CD4-positive, CD25-positive, alpha-beta regulatory T cell (primary cell): Measurements from ENCODE around the gene PCDHGB7. TPM values are rescaled to one million over a fixed set of nuclear protein-coding genes. Genes with fewer than 3 reads are reported as not detected.
A peak's percentile ranks its signal among the peaks of the same experiment; 100 is the strongest.
"Not testable (repeated sequence)": the region's sequence is repeated elsewhere in the genome, so short reads cannot be mapped to it uniquely, and the experiment has no call there.

Experiments used
- ATAC-seq, 2 donors: fragments of 150-1000 bp; cut with Tn5 transposase; one replicate each; pipeline ENCODE4 v1.10.0; 2021; ENCODE audit warnings: low read depth in 2 of 2, moderate number of reproducible peaks in 2 of 2, moderate library complexity in 1 of 2
- DNase-seq, 3 donors: peaks; one replicate each; pipeline versions ENCODE4 v3.0.0 to v3.0.0-alpha.2; 2012 to 2022; ENCODE audit warnings: mixed read lengths in 1 of 3
- H3K27ac ChIP-seq: one replicate; pipeline ENCODE4 v1.7.0; 2013; ENCODE audit warnings: mild to moderate bottlenecking, low read length; ENCODE audit not compliant: insufficient read depth, poor library complexity, severe bottlenecking
- H3K27me3 ChIP-seq: one replicate; pipeline ENCODE4 v1.7.0; 2013; ENCODE audit warnings: low read length; ENCODE audit not compliant: control insufficient read depth, insufficient read depth
- H3K36me3 ChIP-seq: one replicate; pipeline ENCODE4 v1.7.0; 2013; ENCODE audit warnings: mild to moderate bottlenecking, low read length, moderate library complexity; ENCODE audit not compliant: control insufficient read depth, insufficient read depth
- H3K4me1 ChIP-seq: 2 replicates; pipeline ENCODE4 v1.7.0; 2013; ENCODE audit warnings: mild to moderate bottlenecking, low read length; ENCODE audit not compliant: insufficient read depth, control insufficient read depth, poor library complexity, severe bottlenecking
- H3K4me3 ChIP-seq: one replicate; pipeline ENCODE4 v1.7.0; 2013; ENCODE audit warnings: low read depth, mild to moderate bottlenecking, low read length, moderate library complexity
- H3K9me3 ChIP-seq, 2 experiments: 1 replicate in 1 of 2; 2 replicates in 1 of 2; pipeline ENCODE4 v1.7.0; 2013; ENCODE audit warnings: low read length in 2 of 2, mild to moderate bottlenecking in 1 of 2, moderate library complexity in 1 of 2; ENCODE audit not compliant: control insufficient read depth in 2 of 2
- H3K27ac Mint-ChIP-seq, 3 donors: one replicate each; pipeline ENCODE4 v1.8.0; 2020 to 2022; ENCODE audit warnings: mild to moderate bottlenecking in 3 of 3, mixed read lengths in 3 of 3, moderate library complexity in 2 of 3
- H3K27me3 Mint-ChIP-seq: one replicate; pipeline ENCODE4 v1.8.0; 2022; ENCODE audit warnings: mild to moderate bottlenecking, mixed read lengths
- H3K36me3 Mint-ChIP-seq: one replicate; pipeline ENCODE4 v1.8.0; 2020; ENCODE audit warnings: mixed read lengths
- H3K4me1 Mint-ChIP-seq, 4 donors: one replicate each; pipeline ENCODE4 v1.8.0; 2020 to 2022; ENCODE audit warnings: mixed read lengths in 4 of 4, mild to moderate bottlenecking in 1 of 4
- H3K4me3 Mint-ChIP-seq, 4 donors: one replicate each; pipeline ENCODE4 v1.8.0; 2020 to 2022; ENCODE audit warnings: mild to moderate bottlenecking in 4 of 4, mixed read lengths in 4 of 4, moderate library complexity in 3 of 4
- H3K9me3 Mint-ChIP-seq, 7 donors: one replicate each; pipeline ENCODE4 v1.8.0; 2020 to 2022; ENCODE audit warnings: mixed read lengths in 7 of 7, mild to moderate bottlenecking in 3 of 7, moderate library complexity in 2 of 7
- polyA plus RNA-seq, 4 donors: library from polyadenylated mRNA; unstranded; fragments of 300-500 nt; fragmentation: Illumina TruSeq; gene quantifications; one replicate each; pipeline ENCODE4 v1.2.3, GENCODE V29; 2021
- total RNA-seq: library from RNA; stranded (reverse); gene quantifications from one replicate; pipeline ENCODE4 v1.2.3, GENCODE V29; 2022

PCDHGB7 gene
- total and polyA plus RNA-seq, 5 donors from 2014 or later: not detected

DNA sequence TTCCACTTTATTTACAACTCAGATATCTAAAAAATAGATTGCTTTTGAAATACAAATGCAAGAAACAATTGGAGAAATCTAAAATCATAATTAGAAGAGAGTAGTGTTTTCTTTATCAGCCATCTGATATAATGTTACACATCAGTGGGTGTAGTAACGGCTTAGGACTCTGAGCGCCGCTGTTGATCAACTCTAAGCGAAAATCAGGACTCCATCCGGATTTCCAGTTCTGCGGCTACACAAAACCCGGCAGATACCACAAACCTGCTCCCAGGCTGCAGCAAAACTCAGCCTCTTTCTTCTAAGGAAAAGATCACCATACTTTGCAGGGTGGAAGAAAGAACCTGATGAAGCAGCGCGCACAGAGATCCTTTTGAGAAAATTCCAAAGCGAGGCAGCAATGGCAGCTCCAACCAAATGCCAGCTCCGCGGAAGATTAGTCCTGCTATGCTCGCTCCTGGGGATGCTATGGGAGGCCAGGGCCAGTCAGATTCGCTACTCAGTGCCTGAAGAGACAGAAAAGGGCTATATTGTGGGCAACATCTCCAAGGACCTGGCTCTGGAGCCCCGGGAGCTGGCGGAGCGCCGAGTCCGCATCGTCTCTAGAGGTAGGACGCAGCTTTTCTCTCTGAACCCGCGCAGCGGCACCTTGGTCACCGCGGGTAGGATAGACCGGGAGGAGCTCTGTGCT, 14.8 kb upstream of the PCDHGB7 start, which contains the start of gene PCDHGA9:
PCDHGA9 (plus strand) TSS at position 226 of the 691 bp plus-strand sequence; CDS start at position 401, 175 bp downstream.
- Histone ChIP-seq H3K4me1 (no peaks in the 10 kb centered on the region), H3K27me3 (peaks cover 38% of the 10 kb centered on the region), H3K36me3 (no peaks in the 10 kb centered on the region), H3K4me3 (no peak within 1 kb of the TSS), H3K9me3 (peaks cover 24 to 35% of the 10 kb centered on the region in 2 experiments), H3K27ac (no peak within 1 kb of the TSS)
- peak within 1 kb of the TSS; percentile 27 to 52 (median 34) for H3K4me3 Mint-ChIP-seq
- H3K9me3 Mint-ChIP-seq: peaks cover 0 to 29% (median 7%) of the 10 kb centered on the region in 7 donors
- DNase-seq (no peak), ATAC-seq (no peak)
- peaks cover 60% of the 10 kb centered on the region for H3K27me3 Mint-ChIP-seq
- H3K36me3 Mint-ChIP-seq: peaks cover 8% of the 10 kb centered on the region
- H3K4me1 Mint-ChIP-seq: peaks cover 0 to 6% (median 0%) of the 10 kb centered on the region in 4 donors
- no peak within 1 kb of the TSS for H3K27ac Mint-ChIP-seq

DNA sequence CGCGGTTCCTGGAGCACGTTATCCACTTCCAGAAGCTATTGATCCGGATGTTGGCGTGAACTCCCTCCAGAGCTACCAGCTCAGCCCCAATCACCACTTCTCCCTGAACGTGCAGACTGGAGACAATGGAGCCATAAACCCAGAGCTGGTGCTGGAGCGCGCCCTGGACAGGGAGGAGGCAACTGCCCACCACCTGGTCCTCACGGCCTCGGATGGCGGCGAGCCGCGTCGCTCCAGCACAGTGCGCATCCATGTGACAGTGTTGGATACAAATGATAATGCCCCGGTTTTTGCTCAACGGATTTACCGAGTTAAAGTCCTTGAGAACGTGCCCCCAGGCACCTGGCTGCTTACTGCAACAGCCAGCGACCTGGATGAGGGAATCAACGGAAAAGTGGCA, 14.1 kb upstream of the PCDHGB7 start:
- peaks cover 64% of the 10 kb centered on the region for H3K27me3 Mint-ChIP-seq
- Histone ChIP-seq H3K4me3 (no peak overlapping the region), H3K9me3 (peaks cover 24 to 42% of the 10 kb centered on the region in 2 experiments), H3K36me3 (no peaks in the 10 kb centered on the region), H3K27ac (no peak overlapping the region), H3K27me3 (peaks cover 38% of the 10 kb centered on the region), H3K4me1 (no peaks in the 10 kb centered on the region)
- peaks cover 0 to 8% (median 0%) of the 10 kb centered on the region in 4 donors for H3K4me1 Mint-ChIP-seq
- DNase-seq (no peak), ATAC-seq (no peak)
- peaks cover 8% of the 10 kb centered on the region for H3K36me3 Mint-ChIP-seq
- peaks cover 0 to 34% (median 10%) of the 10 kb centered on the region in 7 donors for H3K9me3 Mint-ChIP-seq
- no peak overlapping the region for H3K27ac Mint-ChIP-seq
- H3K4me3 Mint-ChIP-seq: peak overlapping the region in 1 of 4 donors; percentile 9

DNA sequence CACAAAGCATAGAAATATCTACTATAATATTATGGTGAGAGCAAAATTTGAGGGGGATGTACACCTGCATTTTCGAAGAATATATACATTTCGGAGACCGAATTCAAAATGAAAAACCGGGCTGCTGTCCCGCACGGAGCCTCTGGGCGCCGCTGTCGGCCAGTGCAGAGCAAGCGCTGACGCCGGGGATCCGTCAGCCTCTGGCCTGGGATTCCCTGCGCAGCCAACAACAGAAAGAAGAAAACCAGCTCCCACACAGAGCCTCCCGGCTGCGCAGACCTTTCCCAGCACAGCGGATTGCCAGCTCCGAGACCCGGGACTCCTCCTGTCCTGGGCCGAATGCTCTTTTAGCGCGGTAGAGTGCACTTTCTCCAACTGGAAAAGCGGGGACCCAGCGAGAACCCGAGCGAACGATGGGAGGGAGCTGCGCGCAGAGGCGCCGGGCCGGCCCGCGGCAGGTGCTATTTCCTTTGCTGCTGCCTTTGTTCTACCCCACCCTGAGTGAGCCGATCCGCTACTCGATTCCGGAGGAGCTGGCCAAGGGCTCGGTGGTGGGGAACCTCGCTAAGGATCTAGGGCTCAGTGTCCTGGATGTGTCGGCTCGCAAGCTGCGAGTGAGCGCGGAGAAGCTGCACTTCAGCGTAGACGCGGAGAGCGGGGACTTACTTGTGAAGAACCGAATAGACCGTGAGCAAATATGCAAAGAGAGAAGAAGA, 9.5 kb upstream of the PCDHGB7 start, which contains the start of gene PCDHGB6:
PCDHGB6 (plus strand) TSS at position 232 of the 716 bp plus-strand sequence; CDS start at position 414, 182 bp downstream.
- not testable (repeated sequence) for H3K27ac Mint-ChIP-seq, H3K4me1 Mint-ChIP-seq, H3K4me1 ChIP-seq, H3K27ac ChIP-seq, H3K4me3 ChIP-seq, H3K36me3 ChIP-seq
- DNase-seq: peak in 1 of 3 donors; percentile 32
- Histone ChIP-seq H3K9me3 (peaks cover 21 to 39% of the 10 kb centered on the region in 2 experiments), H3K27me3 (peaks cover 39% of the 10 kb centered on the region)
- peaks cover 81% of the 10 kb centered on the region for H3K27me3 Mint-ChIP-seq
- H3K9me3 Mint-ChIP-seq: peaks cover 0 to 40% (median 13%) of the 10 kb centered on the region in 7 donors
- ATAC-seq: peak in 1 of 2 donors; percentile 24
- peaks cover 12% of the 10 kb centered on the region for H3K36me3 Mint-ChIP-seq
- peak within 1 kb of the TSS in 3 of 4 donors; percentile 31 to 58 (median 50) for H3K4me3 Mint-ChIP-seq

DNA sequence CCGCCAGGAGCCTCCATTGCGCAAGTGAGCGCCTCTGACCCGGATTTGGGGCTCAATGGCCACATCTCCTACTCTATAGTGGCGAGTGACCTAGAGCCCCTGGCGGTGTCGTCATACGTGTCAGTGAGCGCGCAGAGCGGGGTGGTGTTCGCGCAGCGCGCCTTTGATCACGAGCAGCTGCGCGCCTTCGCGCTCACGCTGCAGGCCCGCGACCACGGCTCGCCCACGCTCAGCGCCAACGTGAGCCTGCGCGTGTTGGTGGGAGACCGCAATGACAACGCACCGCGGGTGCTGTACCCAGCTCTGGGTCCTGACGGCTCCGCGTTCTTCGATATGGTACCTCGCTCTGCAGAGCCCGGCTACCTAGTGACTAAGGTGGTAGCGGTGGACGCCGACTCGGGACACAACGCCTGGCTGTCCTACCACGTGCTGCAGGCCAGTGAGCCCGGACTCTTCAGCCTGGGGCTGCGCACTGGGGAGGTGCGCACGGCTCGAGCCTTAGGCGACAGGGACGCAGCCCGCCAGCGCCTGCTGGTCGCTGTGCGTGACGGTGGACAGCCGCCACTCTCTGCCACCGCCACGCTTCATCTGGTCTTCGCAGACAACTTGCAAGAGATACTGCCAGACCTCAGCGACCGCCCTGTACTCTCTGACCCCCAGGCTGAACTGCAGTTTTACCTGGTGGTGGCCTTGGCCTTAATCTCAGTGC, 7.7 kb upstream of the PCDHGB7 start:
- no peak overlapping the region for H3K4me3 ChIP-seq
- no peak for DNase-seq
- Mint-ChIP-seq H3K27ac (no peak overlapping the region), H3K4me1 (peaks cover 0 to 21% (median 16%) of the 10 kb centered on the region in 4 donors), H3K9me3 (peaks cover 0 to 44% (median 13%) of the 10 kb centered on the region in 7 donors), H3K27me3 (peaks cover 83% of the 10 kb centered on the region), H3K4me3 (peak overlapping the region in 1 of 4 donors; percentile 35), H3K36me3 (peaks cover 17% of the 10 kb centered on the region)
- H3K27ac ChIP-seq: no peak overlapping the region
- H3K4me1 ChIP-seq: peaks cover 12% of the 10 kb centered on the region
- no peaks in the 10 kb centered on the region for H3K36me3 ChIP-seq
- peaks cover 21 to 37% of the 10 kb centered on the region in 2 experiments for H3K9me3 ChIP-seq
- H3K27me3 ChIP-seq: peaks cover 52% of the 10 kb centered on the region
- ATAC-seq: no peak

DNA sequence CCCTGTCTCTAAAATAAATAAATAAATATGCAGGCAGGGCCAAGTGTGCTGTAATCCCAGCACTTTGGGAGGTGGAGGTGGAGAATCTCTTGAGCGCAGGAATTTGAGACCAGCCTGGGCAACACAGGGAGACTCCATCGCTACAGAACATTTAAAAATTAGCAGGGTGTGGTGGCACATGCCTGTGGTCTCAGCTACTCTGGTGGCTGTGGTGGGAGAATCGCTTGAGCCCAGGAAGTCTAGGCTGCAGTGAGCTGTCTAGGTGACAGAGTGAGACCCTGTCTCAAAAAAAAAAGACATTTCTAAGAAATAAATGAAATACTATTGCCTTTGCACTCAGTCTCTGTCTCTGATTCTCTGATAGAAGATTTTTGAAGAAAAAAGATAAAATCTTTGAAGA, 5.9 kb upstream of the PCDHGB7 start:
- peaks cover 12% of the 10 kb centered on the region for H3K4me1 ChIP-seq
- H3K9me3 ChIP-seq: peaks cover 17 to 44% of the 10 kb centered on the region in 2 experiments
- no peak for DNase-seq
- H3K4me3 ChIP-seq: no peak overlapping the region
- peaks cover 80% of the 10 kb centered on the region for H3K27me3 Mint-ChIP-seq
- H3K36me3 Mint-ChIP-seq: peaks cover 17% of the 10 kb centered on the region
- no peak overlapping the region for H3K27ac Mint-ChIP-seq
- H3K9me3 Mint-ChIP-seq: peaks cover 0 to 44% (median 15%) of the 10 kb centered on the region in 7 donors
- peaks cover 0 to 21% (median 16%) of the 10 kb centered on the region in 4 donors for H3K4me1 Mint-ChIP-seq
- ATAC-seq: no peak
- H3K4me3 Mint-ChIP-seq: no peak overlapping the region
- no peak overlapping the region for H3K27ac ChIP-seq
- H3K27me3 ChIP-seq: peaks cover 53% of the 10 kb centered on the region
- H3K36me3 ChIP-seq: no peaks in the 10 kb centered on the region

DNA sequence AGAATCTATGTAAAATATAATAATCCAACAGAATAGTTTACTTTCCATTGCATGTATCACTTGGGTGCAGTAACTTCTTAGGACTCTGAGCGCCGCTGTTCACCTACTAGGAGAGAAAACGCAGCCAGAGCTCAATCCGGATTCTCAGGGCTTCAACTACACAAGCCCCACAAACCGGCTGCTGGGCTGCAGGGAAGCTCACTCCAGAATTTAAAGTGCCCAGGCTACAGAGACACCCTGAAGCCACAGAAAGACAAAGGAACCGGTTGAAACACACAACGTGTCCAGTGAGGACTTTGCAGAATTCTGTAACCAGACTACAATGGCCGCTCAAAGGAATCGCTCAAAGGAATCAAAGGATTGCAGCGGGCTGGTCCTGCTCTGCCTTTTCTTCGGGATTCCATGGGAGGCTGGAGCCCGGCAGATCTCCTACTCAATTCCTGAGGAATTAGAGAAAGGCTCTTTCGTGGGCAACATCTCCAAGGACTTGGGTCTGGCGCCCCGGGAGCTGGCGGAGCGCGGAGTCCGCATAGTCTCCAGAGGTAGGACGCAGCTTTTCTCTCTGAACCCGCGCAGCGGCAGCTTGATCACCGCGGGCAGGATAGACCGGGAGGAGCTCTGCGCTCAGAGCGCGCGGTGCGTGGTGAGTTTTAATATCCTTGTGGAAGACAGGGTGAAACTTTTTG, 4.5 kb upstream of the PCDHGB7 start, which contains the start of gene PCDHGA10:
PCDHGA10 (plus strand) TSS at position 134 of the 686 bp plus-strand sequence; CDS start at position 323, 189 bp downstream.
- peak within 1 kb of the TSS; percentile 75 for H3K4me3 ChIP-seq
- peaks cover 12 to 36% of the 10 kb centered on the region in 2 experiments for H3K9me3 ChIP-seq
- H3K4me1 ChIP-seq: peaks cover 18% of the 10 kb centered on the region
- Mint-ChIP-seq H3K9me3 (peaks cover 0 to 39% (median 15%) of the 10 kb centered on the region in 7 donors), H3K27me3 (peaks cover 79% of the 10 kb centered on the region), H3K4me3 (peak within 1 kb of the TSS; percentile 85 to 93 (median 87)), H3K36me3 (peaks cover 15% of the 10 kb centered on the region), H3K27ac (peak within 1 kb of the TSS in 1 of 3 donors; percentile 86), H3K4me1 (peaks cover 0 to 24% (median 17%) of the 10 kb centered on the region in 4 donors)
- peaks cover 52% of the 10 kb centered on the region for H3K27me3 ChIP-seq
- peak; percentile 64 to 68 for ATAC-seq
- no peaks in the 10 kb centered on the region for H3K36me3 ChIP-seq
- no peak within 1 kb of the TSS for H3K27ac ChIP-seq
- DNase-seq: peak in 2 of 3 donors; percentile 43 to 69
